HG03159 (cell line): ENCODE data around the gene TOP3B.

ENCODE experiments used
- ATAC-seq: cut with Tn5 transposase; IDR thresholded peaks from one replicate; pipeline ENCODE4 v1.9.1; 2021; ENCODE audit warnings: mild to moderate bottlenecking, moderate library complexity; ENCODE audit not compliant: unreplicated experiment

The TOP3B gene

DNA sequence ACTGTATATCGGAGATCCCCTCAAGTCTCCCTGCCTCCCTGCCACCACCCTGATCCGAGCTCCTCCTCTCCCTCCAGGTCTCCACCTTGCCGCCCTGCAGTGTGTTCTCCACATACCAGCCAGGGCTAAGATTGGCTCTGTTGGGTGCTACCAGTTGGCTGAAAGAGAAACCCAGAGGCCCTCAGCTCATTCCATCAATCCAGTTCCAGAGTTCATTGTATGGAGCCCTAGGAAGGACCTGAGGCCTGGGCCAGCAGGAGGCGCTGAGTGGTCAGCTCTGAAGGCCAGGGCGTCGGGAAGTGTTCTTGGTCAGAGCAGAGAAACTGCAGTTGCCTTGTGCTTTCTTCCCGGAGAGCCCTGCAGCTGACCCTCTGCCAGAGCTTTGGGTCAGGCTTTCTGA, 2.2 kb upstream of the TOP3B start:
- ATAC-seq = no peak

DNA sequence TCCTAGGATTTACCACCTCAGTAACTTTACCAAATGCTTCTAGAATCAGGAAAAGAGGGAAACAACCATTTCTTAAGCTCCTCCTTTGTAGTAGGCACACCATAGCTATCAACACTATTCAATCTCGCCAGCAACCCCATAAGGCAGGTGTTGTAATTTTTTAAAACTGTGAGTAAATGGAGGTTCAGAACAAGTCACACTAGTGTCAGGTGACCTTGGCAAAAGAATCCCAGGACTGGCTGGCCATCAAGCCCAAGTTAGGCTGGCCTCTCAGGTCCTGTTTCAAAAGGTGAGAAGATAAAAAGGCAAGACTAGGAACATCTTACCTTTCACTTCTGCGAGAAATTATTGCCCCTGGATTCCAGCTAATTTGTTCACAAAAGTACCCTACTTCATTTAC, 713 bp downstream of the TOP3B start:
- no peak for ATAC-seq

DNA sequence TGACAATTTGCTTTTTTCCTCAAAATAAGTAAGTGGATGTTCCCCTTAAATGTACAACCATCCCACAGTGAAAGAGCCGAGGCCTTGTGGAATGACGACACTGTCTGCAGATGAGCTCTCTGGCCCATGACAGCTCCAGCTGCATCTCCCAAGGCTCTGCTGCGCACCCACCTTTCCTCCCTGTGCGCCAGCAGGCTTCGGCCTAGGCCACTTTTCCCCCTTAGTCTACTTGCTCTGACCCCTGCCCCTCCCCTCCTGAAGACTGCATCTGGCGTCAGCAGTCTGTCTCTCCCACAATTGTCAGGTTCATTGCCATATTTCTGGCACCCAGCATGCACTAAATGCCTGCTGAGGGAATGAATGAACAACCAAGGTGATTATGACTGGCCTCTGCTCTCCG, 2.0 kb downstream of the TOP3B start:
- ATAC-seq = no peak

DNA sequence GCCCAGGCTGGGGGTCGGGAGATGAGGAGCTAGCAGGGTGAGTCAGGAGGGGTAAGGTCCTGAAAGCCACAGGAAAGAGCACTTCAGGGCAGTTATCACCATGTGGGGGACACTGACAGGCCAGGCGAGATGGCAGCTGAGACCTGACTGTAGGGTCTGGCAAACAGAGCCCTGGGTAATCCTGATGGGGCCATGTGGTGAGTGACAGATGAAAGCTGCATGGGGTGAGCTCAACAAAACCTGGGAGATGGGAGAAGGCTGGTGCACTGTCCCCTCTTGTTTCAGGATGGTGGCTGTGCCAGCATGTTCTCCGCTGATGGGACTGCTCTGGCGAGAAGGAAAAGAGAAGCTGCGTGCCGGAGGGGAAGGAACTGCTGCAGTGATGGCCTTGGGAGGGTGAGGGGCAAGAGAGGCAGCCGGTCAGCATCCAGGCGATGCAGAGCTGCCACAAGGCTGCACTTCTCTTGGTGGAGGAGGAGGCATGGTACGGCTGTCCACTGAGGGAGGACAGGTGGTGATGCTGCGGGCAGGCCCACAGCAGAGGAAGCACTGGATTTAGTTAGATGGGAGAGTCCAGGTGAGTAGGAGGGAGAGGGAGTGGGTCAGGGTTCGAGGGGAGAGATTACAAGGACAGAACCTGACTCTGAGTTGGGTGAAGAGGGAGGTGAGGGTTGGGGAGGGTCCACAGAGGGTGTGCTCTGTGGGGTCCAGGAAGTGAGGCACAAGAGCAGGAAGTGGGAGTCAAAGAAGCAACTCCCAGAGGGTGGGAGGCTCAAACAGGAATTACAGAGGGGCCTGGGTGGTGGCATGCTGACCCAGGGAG, 3.8 kb downstream of the TOP3B start:
- no peak for ATAC-seq

DNA sequence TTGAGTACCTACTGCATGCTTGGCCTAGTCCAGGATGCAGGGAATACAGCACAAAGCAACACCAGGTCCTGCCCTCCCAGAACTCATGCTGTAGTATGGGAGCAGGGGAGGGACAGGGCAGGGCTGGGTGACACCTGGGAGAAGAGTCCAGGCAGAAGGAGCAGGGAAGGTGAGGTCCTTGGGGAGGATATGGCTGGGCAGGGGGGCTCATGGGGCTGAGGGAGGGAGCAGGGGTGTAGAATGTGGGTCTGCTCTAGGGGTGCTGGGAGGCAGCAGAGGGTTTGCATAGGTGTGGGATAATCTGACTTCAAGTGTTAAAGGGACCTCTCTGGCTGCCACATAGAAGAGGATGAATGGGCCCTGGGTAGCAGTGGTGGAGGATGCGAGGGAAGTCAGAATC, 4.8 kb downstream of the TOP3B start:
- ATAC-seq = no peak

DNA sequence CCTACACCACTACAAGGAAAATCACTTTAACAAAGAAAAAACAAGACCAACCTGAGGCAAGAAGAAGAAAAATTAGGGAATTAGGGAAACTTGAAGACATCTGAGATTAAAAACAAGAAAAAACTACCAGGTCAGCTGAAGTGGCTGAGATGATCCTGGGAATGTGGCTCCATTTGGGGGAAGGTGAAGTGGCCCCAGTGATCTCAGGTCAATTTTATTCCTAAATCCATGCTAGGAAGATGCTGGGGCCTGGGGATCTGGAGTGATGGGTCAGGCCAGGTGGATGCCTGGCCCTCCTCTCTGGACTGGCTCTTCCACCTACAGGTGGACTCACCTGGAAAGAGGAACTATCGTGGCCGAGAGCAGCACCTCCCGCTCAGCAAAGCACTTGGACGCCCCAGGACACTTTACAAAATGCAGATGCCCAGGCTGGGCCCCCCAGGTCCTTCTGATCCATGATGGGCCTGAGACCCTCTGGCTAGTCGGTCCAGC, 6.7 kb downstream of the TOP3B start:
- no peak for ATAC-seq

DNA sequence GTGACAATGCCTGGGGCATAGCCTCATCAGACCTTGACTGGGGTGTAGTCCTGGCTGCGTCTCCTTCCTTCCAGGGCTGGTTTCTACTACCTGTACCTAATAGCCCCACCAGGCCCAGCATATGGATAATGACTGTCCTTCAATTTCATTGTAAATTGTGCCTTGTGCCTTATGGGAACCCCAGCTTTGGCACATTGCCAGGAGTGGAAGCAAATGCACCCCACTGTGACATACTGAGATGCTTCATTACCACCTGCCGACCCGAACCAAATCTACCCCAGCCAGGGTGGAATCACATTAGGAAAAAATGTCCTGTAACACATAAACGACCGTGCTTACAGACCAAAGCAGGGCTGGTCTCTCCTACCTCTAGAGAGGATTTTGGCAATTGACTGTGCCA, 7.3 kb downstream of the TOP3B start:
- ATAC-seq = no peak

DNA sequence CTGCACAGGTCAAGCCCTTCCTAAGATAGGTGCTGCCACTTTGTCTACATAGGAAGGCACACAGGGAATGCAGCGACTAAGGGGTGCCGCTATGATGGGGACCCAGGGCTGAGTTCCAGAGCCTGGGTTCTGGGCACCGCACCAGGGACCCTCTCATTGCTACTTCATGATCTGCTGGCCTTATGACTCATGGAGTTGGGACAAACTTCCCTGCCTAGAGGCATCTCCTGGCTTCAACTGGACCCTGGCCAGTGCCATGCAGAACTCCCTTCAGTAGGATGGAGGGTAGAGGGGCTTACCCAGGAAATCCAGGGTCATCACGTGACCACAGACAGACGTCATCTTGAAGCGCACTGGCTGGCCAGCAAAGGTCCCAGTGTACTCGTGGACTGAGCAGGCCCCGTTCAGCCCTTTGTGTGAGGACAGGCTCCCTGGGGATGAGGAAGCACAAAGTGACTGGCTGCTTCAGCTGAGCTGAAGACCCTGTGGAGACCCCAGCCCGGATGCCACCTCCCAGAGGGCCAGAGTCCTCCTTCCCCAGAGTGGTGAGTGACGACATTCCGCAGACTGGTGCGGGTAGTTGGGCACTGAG, 8.4 kb downstream of the TOP3B start:
- no peak for ATAC-seq

DNA sequence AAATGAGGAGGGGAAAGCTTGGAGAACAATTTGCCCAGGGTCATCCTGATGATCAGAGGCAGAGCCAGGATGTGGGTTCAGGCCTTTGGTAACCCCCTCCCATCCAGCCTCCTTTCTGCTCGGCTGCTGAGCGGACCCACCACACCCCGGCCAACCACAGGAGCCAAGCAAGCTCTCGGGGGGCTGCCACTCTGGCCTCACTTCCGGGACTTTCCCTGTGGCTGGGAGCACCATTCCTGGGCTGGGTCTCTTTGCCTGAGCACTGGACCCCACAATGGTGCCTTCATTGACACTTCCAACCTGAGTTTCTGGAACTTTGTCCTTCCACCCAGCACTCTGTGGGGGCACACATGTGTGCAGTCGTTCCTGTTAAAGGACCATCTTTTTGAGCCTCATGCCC, 9.8 kb downstream of the TOP3B start:
- ATAC-seq = no peak

DNA sequence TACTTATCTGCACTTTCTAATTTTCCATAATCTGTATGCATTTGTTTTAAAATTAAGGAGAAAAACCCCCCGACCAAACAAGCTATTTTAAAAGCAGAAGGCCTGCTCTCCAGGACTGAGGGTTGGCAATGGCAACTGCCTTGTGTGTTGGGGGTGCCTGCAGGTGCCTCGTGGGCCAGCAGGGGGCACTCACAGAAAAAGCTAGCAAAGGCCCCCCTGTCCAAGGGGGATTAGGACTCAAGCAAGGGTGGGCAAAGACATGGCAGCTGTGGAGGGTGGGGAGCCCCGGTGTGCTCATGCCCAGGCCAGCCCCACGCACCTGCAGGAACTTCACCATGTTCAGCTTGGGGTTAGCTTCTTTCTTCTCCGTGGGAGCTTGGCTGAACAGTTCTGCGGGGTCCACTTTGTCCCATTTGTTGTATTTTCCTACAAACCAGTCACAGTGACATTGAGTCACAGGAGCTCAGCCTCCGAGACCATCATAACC, 10.3 kb downstream of the TOP3B start:
- no peak for ATAC-seq

DNA sequence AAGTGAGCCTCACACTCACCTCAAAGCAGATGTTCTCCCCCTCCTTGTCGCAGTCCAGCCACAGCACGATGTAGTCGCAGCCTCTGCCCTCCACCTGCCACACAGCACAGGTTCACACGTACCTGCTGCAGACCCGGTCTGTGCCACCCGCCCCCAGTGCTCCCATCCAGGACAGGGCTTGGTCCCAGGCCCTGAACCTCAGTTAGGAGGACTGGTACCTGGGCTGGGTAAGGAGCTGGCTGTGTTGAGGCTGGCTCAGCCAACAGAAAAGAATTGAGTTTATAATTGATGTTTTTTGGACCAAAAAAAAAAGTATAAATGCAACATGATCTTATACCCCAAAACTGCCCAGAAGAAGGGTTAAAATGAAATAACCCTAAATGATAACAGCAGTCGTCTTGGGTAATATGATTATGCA, 10.7 kb downstream of the TOP3B start:
- no peak for ATAC-seq

DNA sequence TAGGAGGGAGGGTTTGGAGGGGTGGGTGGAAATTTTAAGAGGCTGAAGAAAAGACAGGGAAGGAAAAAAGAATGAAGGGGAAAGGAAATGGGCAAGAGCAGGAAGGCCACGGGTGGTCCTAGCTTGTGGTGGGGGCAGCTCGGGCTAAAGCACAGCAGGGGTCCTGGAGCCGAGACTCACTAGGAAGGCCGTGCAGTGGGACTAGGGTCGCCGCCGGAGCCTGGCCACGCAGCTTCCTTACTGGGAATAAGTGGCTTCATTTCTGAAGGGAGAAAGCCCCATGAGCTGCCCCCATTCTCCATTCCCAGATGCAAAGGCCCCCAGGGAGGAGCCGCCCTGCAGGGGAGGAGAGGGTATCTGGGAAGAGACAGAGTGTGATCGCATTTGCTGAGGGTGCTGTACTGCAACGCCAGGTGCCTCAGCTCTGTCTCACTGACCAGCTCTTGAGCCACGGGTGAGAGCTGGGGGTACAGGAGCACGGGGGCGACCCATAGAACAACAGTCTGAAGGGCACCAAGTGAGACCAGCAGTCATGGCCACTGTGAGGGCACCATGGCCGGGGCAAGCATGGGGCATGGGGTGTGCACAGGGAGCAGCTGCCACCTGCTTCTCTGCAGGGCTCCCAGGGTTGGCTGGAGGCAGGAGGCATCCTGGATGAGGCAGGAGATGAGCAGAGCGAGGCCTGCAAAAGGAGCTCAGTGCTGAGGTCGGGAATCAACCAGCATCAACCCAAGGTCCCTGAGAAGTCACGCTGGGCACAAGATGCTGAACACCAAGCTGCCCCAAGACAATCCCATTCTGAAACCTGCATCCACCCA, 11.6 kb downstream of the TOP3B start:
- no peak for ATAC-seq

DNA sequence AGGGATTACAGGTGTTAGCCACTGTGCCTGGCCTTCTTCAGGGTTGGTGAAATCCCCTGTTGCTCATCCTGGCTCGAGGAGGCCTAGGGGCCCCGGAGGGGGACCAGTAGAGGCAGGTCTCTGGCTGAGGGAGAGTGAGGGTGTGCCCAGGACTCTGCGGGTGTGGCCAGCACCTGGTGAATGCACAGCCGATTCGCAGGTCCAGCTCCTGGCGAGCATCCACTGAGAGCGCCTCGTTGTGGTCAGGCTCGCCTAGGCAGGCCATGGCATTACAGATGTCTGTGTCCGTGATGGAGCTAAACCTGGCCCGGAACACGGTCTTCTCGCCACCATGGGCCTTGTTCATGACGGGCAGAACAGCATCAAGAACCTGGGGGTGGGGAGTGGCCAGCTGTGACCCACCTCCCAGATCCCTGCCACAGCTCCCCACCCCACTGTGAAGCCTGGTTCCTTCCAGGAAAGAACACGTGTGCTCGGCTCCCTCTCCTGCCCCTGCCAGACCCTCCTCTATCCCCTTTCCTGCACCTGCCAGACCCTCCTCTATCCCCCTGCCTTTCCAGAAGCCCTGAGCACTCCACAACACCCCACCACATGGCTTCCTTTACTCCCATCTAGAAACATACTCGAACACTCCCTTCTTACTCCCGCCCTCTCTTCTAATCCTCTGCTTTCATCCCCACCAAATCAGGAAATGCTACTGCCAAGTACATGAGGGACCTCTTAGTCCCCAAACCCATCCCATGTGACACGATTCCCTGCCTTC, 12.4 kb downstream of the TOP3B start:
- ATAC-seq = no peak

DNA sequence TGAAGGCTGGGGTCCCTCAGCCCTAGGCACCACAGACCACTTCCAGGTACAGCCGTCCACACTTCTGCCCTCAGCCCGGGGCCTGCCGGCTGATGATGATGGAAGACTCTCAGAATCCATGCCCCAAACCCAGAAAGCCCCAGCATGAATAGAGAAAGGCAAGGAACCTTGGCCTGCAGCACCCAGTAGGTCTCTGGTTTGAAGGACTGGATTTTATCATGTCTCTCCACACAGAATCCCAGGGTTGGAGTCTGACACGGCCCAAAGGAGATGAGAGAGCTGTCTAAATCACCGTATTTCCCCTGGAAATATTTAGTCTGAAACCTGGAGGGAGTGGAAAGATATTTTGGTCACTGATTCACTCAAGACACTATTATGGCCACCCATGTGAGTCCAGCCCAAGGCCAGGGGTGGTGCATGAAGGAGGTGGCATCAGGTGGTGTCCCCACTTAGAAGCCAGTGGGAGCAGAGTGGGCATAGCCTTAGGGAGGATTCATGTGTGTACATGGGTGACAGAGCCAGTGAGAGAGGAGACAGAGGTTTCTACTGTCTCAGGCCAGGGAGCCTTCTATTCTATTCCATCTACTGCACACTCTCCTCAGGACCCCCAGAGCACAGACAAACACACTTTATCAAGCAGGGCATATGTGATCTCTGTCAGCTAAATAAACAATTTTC, 14.0 kb downstream of the TOP3B start:
- no peak for ATAC-seq

DNA sequence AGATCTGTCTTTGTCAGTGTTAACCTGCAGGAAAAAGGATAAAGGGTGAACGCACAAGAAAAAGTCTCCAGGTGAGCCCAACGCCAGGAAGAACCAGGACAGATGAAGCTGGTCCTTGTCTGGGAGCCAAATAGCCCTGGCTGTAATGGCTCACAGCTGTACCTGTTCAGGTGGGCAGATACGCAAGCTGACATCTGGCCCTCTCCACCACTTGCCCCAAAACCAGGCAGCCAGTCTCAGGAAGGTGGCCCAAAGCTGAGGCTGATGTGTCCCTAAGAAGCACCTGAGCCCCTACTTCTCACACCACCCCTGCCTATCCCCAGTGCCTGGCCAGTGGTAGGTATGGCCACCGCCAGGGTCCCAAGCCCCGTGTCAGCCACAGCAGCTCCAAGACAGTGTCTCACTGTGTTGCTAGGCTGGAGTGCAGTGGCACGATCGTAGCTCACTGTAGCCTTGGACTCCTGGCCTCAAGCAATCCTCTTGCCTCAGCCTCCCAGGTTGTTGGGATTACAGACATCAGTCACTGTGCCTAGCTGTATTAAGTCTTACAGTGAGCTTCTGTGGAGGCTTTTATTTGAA, 14.8 kb downstream of the TOP3B start:
- no peak for ATAC-seq

DNA sequence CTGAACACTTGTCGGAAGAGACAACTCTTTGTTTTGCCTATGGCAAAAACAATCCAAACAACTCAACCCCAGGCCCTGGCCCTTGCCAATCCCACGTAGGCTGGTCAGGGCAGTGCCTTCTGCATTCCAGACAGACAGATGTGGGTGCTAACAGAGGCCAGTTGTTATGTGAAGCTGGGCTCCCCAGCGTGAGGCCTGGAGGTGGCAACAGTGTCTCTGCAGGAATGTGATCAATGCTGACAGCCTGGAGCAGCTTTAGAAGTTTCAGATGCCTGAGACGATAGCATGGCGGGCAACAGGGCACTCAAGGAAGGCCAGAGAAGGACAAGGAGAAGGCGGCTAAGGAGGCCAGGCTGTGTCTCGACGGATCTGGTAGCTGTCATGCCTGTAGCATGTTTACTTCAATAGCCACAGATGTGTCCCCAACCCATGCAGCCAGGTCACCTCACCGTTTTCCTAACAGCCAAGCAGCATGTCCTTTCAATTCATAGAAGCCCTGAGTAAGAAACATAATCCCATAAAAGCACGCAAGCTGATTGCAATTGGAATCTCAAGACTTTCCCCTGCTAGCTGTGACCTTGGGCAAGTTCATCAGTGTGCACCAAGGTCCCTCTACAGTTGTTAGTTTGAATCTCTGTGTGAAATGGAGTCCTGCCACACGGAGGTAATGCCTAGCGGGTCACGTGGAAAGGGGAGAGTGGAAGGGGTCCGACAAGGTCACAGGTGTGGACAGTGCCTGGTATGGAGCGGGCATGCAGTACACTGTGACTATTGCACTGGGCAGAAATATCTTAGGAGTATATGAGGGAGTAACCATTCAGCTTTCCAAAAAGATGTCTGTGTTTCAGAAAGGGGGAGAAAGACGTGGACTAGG, 15.7 kb downstream of the TOP3B start:
- no peak for ATAC-seq

DNA sequence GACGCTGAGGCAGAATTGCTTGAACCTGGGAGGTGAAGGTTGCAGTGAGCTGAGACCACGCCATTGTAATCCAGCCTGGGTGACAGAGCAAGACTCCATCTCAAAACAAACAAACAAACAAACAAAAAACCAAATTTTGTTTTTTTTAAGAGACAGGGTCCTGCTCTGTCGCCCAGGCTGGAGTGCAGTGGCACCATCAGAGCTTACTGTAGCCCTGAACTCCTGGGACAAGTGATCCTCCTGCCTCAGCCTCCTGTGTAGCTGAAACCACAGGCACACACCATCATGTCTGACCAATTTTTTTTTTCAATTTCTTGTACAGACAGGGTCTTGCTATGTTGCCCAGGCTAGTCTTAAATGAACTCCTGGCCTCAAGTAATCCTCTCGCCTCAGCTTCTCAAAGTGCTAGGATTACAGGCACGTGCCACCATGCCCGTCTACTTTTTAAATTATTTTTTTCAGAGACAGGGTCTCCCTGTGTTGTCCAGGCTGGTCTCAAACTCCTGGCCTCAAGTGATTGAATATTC, 16.8 kb downstream of the TOP3B start:
- no peak for ATAC-seq

DNA sequence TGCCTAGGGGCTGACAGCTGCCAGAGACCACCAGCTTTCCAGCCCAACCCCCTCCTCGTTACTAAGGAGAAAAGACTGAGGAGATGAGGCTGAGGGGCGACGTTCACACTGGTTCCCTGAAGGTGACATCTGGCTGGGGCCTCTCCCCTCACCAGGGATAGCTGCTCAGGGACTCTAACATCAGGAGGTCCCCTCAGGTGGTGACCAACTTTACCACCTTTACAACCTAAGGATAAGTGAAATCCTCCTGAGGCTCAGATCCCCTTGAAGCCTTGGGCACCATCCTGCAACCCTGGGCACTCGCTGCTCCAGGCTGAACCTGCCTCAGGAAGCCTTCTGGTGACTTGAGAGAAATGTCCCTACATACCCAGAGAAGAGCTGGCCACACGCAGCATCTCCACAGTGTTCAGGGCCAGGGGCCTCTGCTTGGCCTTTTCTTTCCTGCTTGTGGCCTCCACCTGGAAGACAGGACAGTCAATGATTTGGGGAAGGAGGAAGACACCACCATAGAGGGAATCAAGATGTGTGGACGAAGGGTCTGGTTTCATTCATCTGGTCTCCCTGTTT, 17.6 kb downstream of the TOP3B start:
- no peak for ATAC-seq
